HG02938 (cell line): ENCODE results near the gene PSMF1.

Source experiments
- ATAC-seq: cut with Tn5 transposase; IDR thresholded peaks from one replicate; pipeline ENCODE4 v1.9.1; 2021; ENCODE audit warnings: mild to moderate bottlenecking, moderate library complexity; ENCODE audit not compliant: unreplicated experiment

Gene PSMF1

DNA sequence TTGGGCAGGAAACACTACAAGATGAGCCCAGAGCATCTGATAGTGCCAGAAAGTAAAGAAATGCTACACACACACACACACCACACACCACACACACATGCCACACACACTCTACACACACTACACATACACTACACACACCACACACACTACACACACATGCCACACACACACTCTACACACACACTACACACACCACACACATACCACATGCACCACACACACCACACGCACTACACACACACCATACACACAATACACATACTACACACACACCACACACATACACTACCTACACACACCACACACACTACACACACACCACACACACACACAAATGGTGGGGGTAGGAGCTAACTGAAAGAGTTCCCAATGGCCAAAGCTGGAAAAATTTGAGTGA is 69.9 kb downstream of the PSMF1 start:
- no peak for ATAC-seq

- no peak for ATAC-seq
These were observed 71.4 kb downstream of the PSMF1 start for GRCh38 chr20:1189827-1190226.

DNA sequence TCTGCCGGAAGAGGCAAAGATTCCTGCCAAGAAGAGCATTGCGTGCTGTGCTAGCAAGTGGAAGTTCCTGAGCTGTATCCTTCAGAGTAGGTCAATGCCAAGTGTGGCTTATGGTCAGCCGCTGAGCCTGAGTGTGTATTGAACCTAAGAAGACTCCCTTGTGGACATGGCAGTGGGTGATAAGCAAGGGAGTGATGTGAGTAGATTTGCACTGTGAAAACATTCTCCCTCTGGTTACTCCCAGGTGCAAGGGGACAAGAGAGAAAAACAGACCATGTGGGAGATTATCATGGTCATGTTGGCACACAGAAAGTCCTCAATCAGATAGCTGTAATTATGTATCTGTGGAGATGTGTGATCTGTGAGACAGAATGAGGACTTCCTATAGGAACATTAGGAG is 72.4 kb downstream of the PSMF1 start:
- no peak for ATAC-seq

GRCh38 chr20:1191299-1191698 is 72.9 kb downstream of the PSMF1 start:
- no peak for ATAC-seq

GRCh38 chr20:1195226-1195625 is 76.8 kb downstream of the PSMF1 start:
- no peak for ATAC-seq

GRCh38 chr20:1196634-1197033 is 78.2 kb downstream of the PSMF1 start:
- no peak for ATAC-seq

- no peak for ATAC-seq
These were observed 79.4 kb downstream of the PSMF1 start for GRCh38 chr20:1197801-1198200.

DNA sequence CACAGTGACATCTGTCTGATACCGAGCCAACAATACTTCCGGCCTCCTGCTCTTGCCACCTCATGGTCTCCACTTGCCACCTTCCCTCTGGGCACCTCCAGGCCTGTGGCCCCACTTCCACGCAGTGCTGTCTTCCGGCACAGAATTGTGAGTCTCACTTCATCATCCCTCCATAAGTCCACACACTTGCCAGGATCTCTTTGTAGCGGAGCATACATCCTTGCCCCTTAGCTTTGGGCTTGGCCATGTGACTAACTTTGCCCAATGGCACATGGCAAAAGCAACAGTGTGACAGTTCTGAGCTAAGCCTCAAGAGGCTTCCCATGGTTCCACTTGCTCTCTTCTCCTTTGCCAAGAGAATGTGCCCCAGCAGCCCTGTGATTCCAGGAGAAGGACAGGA is 80.3 kb downstream of the PSMF1 start:
- no peak for ATAC-seq

- ATAC-seq = no peak
These were observed 80.9 kb downstream of the PSMF1 start for GRCh38 chr20:1199212-1199873.

DNA sequence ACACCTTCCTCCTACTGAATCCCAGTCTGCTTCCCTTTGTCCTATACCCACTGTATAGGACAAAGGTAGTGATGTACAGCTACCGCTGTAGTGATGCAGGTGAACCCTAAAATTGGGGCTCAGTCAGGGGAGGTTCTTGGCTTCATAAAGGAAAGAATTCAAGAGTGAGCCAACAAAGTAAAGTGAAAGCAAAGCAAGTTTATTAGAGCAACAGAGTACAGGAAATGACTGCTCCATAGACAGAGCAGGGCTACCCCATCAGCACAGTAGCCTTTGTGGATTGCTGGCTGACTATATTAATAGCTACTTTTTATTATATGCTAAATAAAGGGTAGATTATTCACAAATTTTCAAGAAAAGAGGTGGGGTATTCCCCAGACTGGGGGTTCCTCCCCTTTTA is 81.6 kb downstream of the PSMF1 start:
- no peak for ATAC-seq

GRCh38 chr20:1202762-1203504 is 84.5 kb downstream of the PSMF1 start, which contains the start of gene C20orf202:
C20orf202 (plus strand) TSS chr20:1203454; CDS start chr20:1203586, 132 bp downstream.
- no peak for ATAC-seq

GRCh38 chr20:1203630-1204029 is 85.2 kb downstream of the PSMF1 start:
- ATAC-seq = no peak

- ATAC-seq = no peak
These were observed 85.7 kb downstream of the PSMF1 start for GRCh38 chr20:1204113-1204512.

DNA sequence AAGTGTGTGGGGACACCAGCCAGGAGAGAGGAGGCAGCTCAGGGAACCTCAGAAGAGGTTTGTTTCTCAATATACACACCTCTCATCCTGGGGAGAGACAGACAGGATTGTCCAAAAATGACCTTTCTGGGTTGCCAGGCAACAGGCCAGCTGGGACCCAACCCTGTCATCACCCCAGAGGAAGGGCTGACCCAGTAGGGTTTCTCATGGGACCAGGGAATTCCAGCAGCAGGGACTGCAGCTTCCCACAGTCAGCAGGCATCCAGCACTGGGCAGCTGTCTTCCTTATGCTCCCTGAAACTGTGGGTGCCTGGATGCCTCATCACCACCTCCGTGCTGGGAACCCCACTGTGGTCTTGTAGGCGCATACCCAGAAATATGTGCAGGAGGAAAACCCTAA is 86.2 kb downstream of the PSMF1 start:
- no peak for ATAC-seq

DNA sequence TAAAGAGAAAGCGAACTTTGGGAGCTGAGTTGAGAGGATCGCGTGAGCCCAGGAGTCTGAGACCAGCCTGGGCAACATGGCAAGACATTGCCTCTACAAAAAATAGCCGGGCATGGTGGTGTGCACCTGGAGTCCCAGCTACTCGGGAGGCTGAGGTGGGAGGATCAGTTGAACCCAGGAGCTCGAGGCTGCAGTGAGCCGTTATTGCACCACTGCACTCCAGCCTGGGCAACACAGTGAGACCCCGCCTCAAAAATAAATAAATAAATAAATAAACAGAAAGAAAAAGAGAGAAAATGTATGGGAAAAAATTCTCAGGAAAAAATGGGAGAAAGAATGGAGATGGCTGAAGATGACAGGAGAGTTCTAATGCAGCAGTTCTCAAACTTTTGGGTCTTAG is 87.4 kb downstream of the PSMF1 start:
- no peak for ATAC-seq

GRCh38 chr20:1206366-1207148 is 88.2 kb downstream of the PSMF1 start:
- ATAC-seq = no peak

DNA sequence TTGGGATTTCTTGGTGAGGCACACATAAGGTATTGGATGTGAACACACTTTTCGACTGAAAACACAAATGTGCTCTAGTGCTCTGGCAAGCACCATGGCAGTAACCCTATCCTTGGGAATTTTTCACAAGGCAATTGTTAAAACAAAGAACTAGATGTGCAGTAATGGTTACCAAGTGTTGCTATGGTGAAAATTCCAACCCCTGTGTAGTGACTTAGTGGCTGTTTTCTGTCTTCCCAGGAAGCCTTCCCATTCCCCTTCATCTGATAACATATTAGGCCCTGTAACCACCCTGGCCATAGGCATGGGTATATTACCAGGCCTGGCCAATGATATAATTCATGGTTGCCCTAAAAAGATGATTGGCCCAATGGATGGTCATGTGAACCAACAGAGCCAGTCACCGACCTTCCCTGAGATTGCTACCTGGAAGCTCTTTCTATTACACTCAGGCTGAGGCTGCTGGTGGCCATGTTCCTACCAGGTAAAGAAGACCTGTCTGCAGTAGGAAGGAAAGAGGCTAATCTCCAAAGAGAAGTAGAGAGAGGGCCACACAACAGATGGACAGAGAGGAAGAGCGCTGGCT is 89.0 kb downstream of the PSMF1 start:
- no peak for ATAC-seq

GRCh38 chr20:1209447-1210387 is 91.3 kb downstream of the PSMF1 start:
- no peak for ATAC-seq

DNA sequence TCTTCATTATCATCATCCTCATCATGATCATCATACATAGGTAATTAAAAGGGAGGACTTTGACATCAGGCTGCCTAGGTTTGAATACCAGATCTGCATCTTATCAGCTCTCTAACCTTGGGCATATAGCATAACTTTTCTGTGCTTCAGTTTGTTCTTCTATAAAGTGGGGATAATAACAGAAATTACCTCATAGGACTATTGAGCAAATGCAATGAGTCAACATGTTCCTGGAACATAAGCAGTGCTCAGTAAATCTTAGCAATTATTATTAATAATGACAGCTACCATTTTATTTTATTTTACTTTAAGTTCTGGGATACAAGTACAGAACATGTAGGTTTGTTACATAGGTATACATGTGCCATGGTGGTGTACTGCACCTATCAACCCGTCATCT is 92.1 kb downstream of the PSMF1 start:
- ATAC-seq = no peak

GRCh38 chr20:1212023-1212422 is 93.6 kb downstream of the PSMF1 start:
- no peak for ATAC-seq
